Stomach (tissue), 9 donors: ENCODE results near the gene NCEH1. TPM values are rescaled to one million over a fixed set of nuclear protein-coding genes. Genes with fewer than 3 reads are reported as not detected.
"Not testable (repeated sequence)": the region's sequence is repeated elsewhere in the genome, so short reads cannot be mapped to it uniquely, and the experiment has no call there.

Source experiments
- DNase-seq, 2 donors: peaks; one replicate each; pipeline versions ENCODE4 v3.0.0 to v3.0.0-alpha.2; 2013 to 2019
- H3K27ac ChIP-seq, 5 donors: fragments of 200-600 bp in 4 of 5; sonication (generic) in 4 of 5; one replicate each; pipeline ENCODE4 v1.5.1; 2013 to 2019; ENCODE audit warnings: mild to moderate bottlenecking in 1 of 5, moderate library complexity in 1 of 5
- H3K27me3 ChIP-seq, 3 donors: fragments of 200-600 bp; sonication (generic); one replicate each; pipeline ENCODE4 v1.5.1; 2017 to 2019; ENCODE audit warnings: mixed run types in 1 of 3
- H3K36me3 ChIP-seq, 4 donors: fragments of 200-600 bp; sonication (generic); 1 replicate in 3 of 4; 2 replicates in 1 of 4; pipeline ENCODE4 v1.5.1; 2016 to 2019
- H3K4me1 ChIP-seq, 4 donors: fragments of 200-600 bp; sonication (generic); one replicate each; pipeline ENCODE4 v1.5.1; 2016 to 2019
- H3K4me3 ChIP-seq, 4 donors: fragments of 200-600 bp; sonication (generic) in 3 of 4; one replicate each; pipeline ENCODE4 v1.5.1; 2016 to 2019; ENCODE audit warnings: mild to moderate bottlenecking in 1 of 4
- H3K9me3 ChIP-seq, 4 donors: fragments of 200-600 bp; sonication (generic); one replicate each; pipeline ENCODE4 v1.5.1; 2016 to 2019
- CTCF ChIP-seq, 7 experiments: fragments of 450-650 bp in 4 of 7; fragments of 200-600 bp in 3 of 7; sonication (generic) in 3 of 7; IDR thresholded peaks; one replicate each; pipeline ENCODE4 v1.5.1; 2016 to 2019; ENCODE audit warnings: antibody characterized with exemption in 7 of 7, control low read depth in 2 of 7, mild to moderate bottlenecking in 1 of 7
- EP300 ChIP-seq: sonication (generic); formaldehyde crosslinking; IDR thresholded peaks from one replicate; pipeline ENCODE4 v1.6.1; 2017; ENCODE audit warnings: antibody characterized with exemption
- POLR2A ChIP-seq, 4 donors: fragments of 450-650 bp; IDR thresholded peaks; one replicate each; pipeline ENCODE4 v1.6.1; 2016; ENCODE audit warnings: antibody characterized with exemption in 4 of 4, control low read depth in 2 of 4, mild to moderate bottlenecking in 1 of 4, moderate library complexity in 1 of 4
- POLR2AphosphoS5 ChIP-seq, 3 donors: sonication (generic); formaldehyde crosslinking; IDR thresholded peaks; one replicate each; pipeline ENCODE4 v1.6.1; 2016; ENCODE audit warnings: antibody characterized with exemption in 3 of 3
- WGBS, 5 donors: extraction: QIAGEN DNeasy Blood & Tissue Kit in 3 of 5; methylation state at CpG; one replicate each; pipeline versions ENCODE4 v1.1.5 to v1.1.7; 2013 to 2018; 5-methylcytosine and 5-hydroxymethylcytosine counted together
- intact Hi-C: fragments of 100-400 bp; cut with DNase I; formaldehyde crosslinking; loops from one replicate; pipeline ENCODE4 v1.15.1; 2023; ENCODE audit warnings: low total_unique reads
- polyA plus RNA-seq, 3 donors: library from polyadenylated mRNA; stranded (reverse); fragments of 200-250 nt; gene quantifications; one replicate each; pipeline ENCODE4 v1.2.3, GENCODE V29; 2013
- total RNA-seq, 5 donors: library from RNA; depleted of rRNA; stranded (reverse); fragments of >200 nt; gene quantifications; one replicate each; pipeline versions ENCODE4 v1.1.0 to v1.2.3, GENCODE V29; 2014 to 2016
- donor health status: healthy with polysubstance abuse.
- donor health status: Bipolar disorder and iron deficiency.
- donor health status: healthy.

NCEH1 gene
- total and polyA plus RNA-seq, 8 donors = 1.2 to 19.9 (median 7.0) TPM

- intact Hi-C loops = no loop called here
- Histone ChIP-seq H3K4me3 (no peak overlapping the region), H3K36me3 (no peaks in the 10 kb centered on the region), H3K4me1 (peaks cover 14 to 77% (median 36%) of the 10 kb centered on the region in 4 donors), H3K27me3 (no peaks in the 10 kb centered on the region), H3K9me3 (no peaks in the 10 kb centered on the region), H3K27ac (peak overlapping the region in 1 of 5 donors; percentile 4)
- WGBS, 5 donors = 51 to 75% (median 60%) methylated on average over 2 of the region's 2 CpGs
- TF ChIP-seq CTCF (IDR thresholded peaks at IDR 0.05) (no peak), POLR2AphosphoS5 (IDR thresholded peaks at IDR 0.05) (no peak), POLR2A (IDR thresholded peaks at IDR 0.05) (no peak), EP300 (no peak)
- no peak for DNase-seq
These were observed 3.8 kb downstream of the NCEH1 start for GRCh38 chr3:172707030-172707429.

GRCh38 chr3:172705170-172705569 is 5.7 kb downstream of the NCEH1 start:
- H3K27ac ChIP-seq = peak overlapping the region in 2 of 5 donors; percentile 5 to 29
- DNase-seq = peak in 1 of 2 donors; percentile 21

GRCh38 chr3:172704001-172704400 is 6.9 kb downstream of the NCEH1 start:
- H3K36me3 ChIP-seq = no peaks in the 10 kb centered on the region

More at GRCh38 chr3:172705170-172705569, 5.7 kb downstream of the NCEH1 start:
- Histone ChIP-seq H3K4me1 (peaks cover 9 to 73% (median 31%) of the 10 kb centered on the region in 4 donors), H3K4me3 (no peak overlapping the region), H3K9me3 (no peaks in the 10 kb centered on the region), H3K36me3 (no peaks in the 10 kb centered on the region), H3K27me3 (no peaks in the 10 kb centered on the region)
- WGBS, 5 donors = 32 to 61% (median 56%) methylated on average over 4 of the region's 4 CpGs
- TF ChIP-seq POLR2A (IDR thresholded peaks at IDR 0.05) (no peak), POLR2AphosphoS5 (IDR thresholded peaks at IDR 0.05) (peak in 1 of 3 donors; percentile 39), EP300 (no peak), CTCF (IDR thresholded peaks at IDR 0.05) (no peak)
- intact Hi-C loops = no loop called here

GRCh38 chr3:172702731-172703130 is 8.1 kb downstream of the NCEH1 start:
- H3K27ac ChIP-seq, H3K9me3 ChIP-seq, DNase-seq, H3K36me3 ChIP-seq, H3K27me3 ChIP-seq, H3K4me3 ChIP-seq, intact Hi-C loops: not testable (repeated sequence)
- WGBS, 5 donors = 87 to 89% (median 89%) methylated on average over 3 of the region's 3 CpGs
- peaks cover 0 to 65% (median 20%) of the 10 kb centered on the region in 4 donors for H3K4me1 ChIP-seq

More at GRCh38 chr3:172704001-172704400, 6.9 kb downstream of the NCEH1 start:
- Histone ChIP-seq H3K4me3 (no peak overlapping the region), H3K9me3 (no peaks in the 10 kb centered on the region), H3K27ac (no peak overlapping the region), H3K27me3 (no peaks in the 10 kb centered on the region), H3K4me1 (peaks cover 0 to 69% (median 21%) of the 10 kb centered on the region in 4 donors)
- WGBS, 5 donors = 10 to 21% (median 17%) methylated on average over 1 of the region's 1 CpG
- TF ChIP-seq POLR2A (IDR thresholded peaks at IDR 0.05) (no peak), CTCF (IDR thresholded peaks at IDR 0.05) (no peak), EP300 (no peak), POLR2AphosphoS5 (IDR thresholded peaks at IDR 0.05) (no peak)
- DNase-seq = no peak
- intact Hi-C loops = no loop called here

- 48 to 76% (median 70%) methylated on average over 3 of the region's 3 CpGs for WGBS, 5 donors
- H3K27me3 ChIP-seq = no peaks in the 10 kb centered on the region
- H3K4me1 ChIP-seq = peaks cover 2 to 63% (median 20%) of the 10 kb centered on the region in 4 donors
- no peaks in the 10 kb centered on the region for H3K36me3 ChIP-seq
- intact Hi-C loops = no loop called here
- no peak for DNase-seq
- H3K4me3 ChIP-seq = no peak overlapping the region
- H3K9me3 ChIP-seq = no peaks in the 10 kb centered on the region
- peak overlapping the region in 1 of 5 donors; percentile 17 for H3K27ac ChIP-seq
- TF ChIP-seq POLR2A (IDR thresholded peaks at IDR 0.05) = no peak
These were observed 8.6 kb downstream of the NCEH1 start for GRCh38 chr3:172702256-172702655.
